ENCODE measurements around the gene RAPH1.

RAPH1 gene

GRCh38 chr2:203352604-203353255 lies 182.4 kb downstream of the RAPH1 start:
- Histone ChIP-seq H3K36me3 (replicated peaks; ENCODE audit: low read depth, low read length) (no peaks in the 10 kb centered on the region), H2AFZ (ENCODE audit: low read depth, low read length) (no peak overlapping the region), H3K4me2 (ENCODE audit: low read length) (no peak overlapping the region), H3K27me3 (ENCODE audit: low read depth, low read length) (no peaks in the 10 kb centered on the region), H3K79me2 (ENCODE audit: low read length) (no peaks in the 10 kb centered on the region), H3K4me3 (ENCODE audit: low read length) (no peak overlapping the region), H3K9ac (ENCODE audit: low read length) (no peak overlapping the region), H4K20me1 (ENCODE audit: insufficient read depth, low read length) (no peaks in the 10 kb centered on the region), H3K9me3 (ENCODE audit: insufficient read depth, low read length) (no peaks in the 10 kb centered on the region), H3K27ac (ENCODE audit: low read length) (no peak overlapping the region), H3K4me1 (ENCODE audit: low read length) (no peaks in the 10 kb centered on the region)
- TF ChIP-seq EZH2phosphoT487 (IDR thresholded peaks at IDR 0.05; ENCODE audit: low read depth) = no peak
- no peak for TF ChIP-seq CTCF (IDR thresholded peaks at IDR 0.05; ENCODE audit: low read depth, low read length)

GRCh38 chr2:203347375-203347774 lies 187.7 kb downstream of the RAPH1 start:
- 0 out of 2 replicates have a peak, but pooled peaks cover 3% of the 10 kb centered on the region for H3K79me2 ChIP-seq (ENCODE audit: low read length)
- no peak overlapping the region for H3K9ac ChIP-seq (ENCODE audit: low read length)
- no peak overlapping the region for H3K4me3 ChIP-seq (ENCODE audit: low read length)
- no peak overlapping the region for H3K27ac ChIP-seq (ENCODE audit: low read length)
- H3K27me3 ChIP-seq (ENCODE audit: low read depth, low read length) = no peaks in the 10 kb centered on the region
- no peak overlapping the region for H3K4me2 ChIP-seq (ENCODE audit: low read length)
- H3K36me3 ChIP-seq (replicated peaks; ENCODE audit: low read depth, low read length) = no peaks in the 10 kb centered on the region
- TF ChIP-seq CTCF (IDR thresholded peaks at IDR 0.05; ENCODE audit: low read depth, low read length) (no peak), EZH2phosphoT487 (IDR thresholded peaks at IDR 0.05; ENCODE audit: low read depth) (no peak)
- no peak overlapping the region for H2AFZ ChIP-seq (ENCODE audit: low read depth, low read length)
- H3K4me1 ChIP-seq (ENCODE audit: low read length) = no peaks in the 10 kb centered on the region
- no peaks in the 10 kb centered on the region for H4K20me1 ChIP-seq (ENCODE audit: insufficient read depth, low read length)
- H3K9me3 ChIP-seq (ENCODE audit: insufficient read depth, low read length) = no peaks in the 10 kb centered on the region

GRCh38 chr2:203346612-203347011 lies 188.5 kb downstream of the RAPH1 start:
- H3K79me2 ChIP-seq (ENCODE audit: low read length) = 0 out of 2 replicates have a peak, but pooled peaks cover 3% of the 10 kb centered on the region
- H3K4me1 ChIP-seq (ENCODE audit: low read length) = no peaks in the 10 kb centered on the region
- no peak for TF ChIP-seq EZH2phosphoT487 (IDR thresholded peaks at IDR 0.05; ENCODE audit: low read depth)
- TF ChIP-seq CTCF (IDR thresholded peaks at IDR 0.05; ENCODE audit: low read depth, low read length) = no peak
- no peaks in the 10 kb centered on the region for H3K36me3 ChIP-seq (replicated peaks; ENCODE audit: low read depth, low read length)
- H3K9ac ChIP-seq (ENCODE audit: low read length) = no peak overlapping the region
- no peak overlapping the region for H3K27ac ChIP-seq (ENCODE audit: low read length)
- H4K20me1 ChIP-seq (ENCODE audit: insufficient read depth, low read length) = no peaks in the 10 kb centered on the region
- H3K4me3 ChIP-seq (ENCODE audit: low read length) = no peak overlapping the region
- H2AFZ ChIP-seq (ENCODE audit: low read depth, low read length) = no peak overlapping the region
- no peak overlapping the region for H3K4me2 ChIP-seq (ENCODE audit: low read length)
- no peaks in the 10 kb centered on the region for H3K27me3 ChIP-seq (ENCODE audit: low read depth, low read length)
- no peaks in the 10 kb centered on the region for H3K9me3 ChIP-seq (ENCODE audit: insufficient read depth, low read length)

GRCh38 chr2:203344667-203345066 lies 190.4 kb downstream of the RAPH1 start:
- Histone ChIP-seq H3K36me3 (replicated peaks; ENCODE audit: low read depth, low read length) (no peaks in the 10 kb centered on the region), H3K4me1 (ENCODE audit: low read length) (no peaks in the 10 kb centered on the region), H3K27me3 (ENCODE audit: low read depth, low read length) (no peaks in the 10 kb centered on the region), H3K4me3 (ENCODE audit: low read length) (no peak overlapping the region), H3K4me2 (ENCODE audit: low read length) (no peak overlapping the region), H4K20me1 (ENCODE audit: insufficient read depth, low read length) (no peaks in the 10 kb centered on the region), H3K9ac (ENCODE audit: low read length) (no peak overlapping the region), H2AFZ (ENCODE audit: low read depth, low read length) (no peak overlapping the region), H3K27ac (ENCODE audit: low read length) (no peak overlapping the region), H3K79me2 (ENCODE audit: low read length) (0 out of 2 replicates have a peak, but pooled peaks cover 3% of the 10 kb centered on the region), H3K9me3 (ENCODE audit: insufficient read depth, low read length) (no peaks in the 10 kb centered on the region)
- TF ChIP-seq CTCF (IDR thresholded peaks at IDR 0.05; ENCODE audit: low read depth, low read length) (no peak), EZH2phosphoT487 (IDR thresholded peaks at IDR 0.05; ENCODE audit: low read depth) (no peak)
